GM18909 (cell line): ENCODE measurements around the gene NOVA2.

Experiments used
- ATAC-seq: cut with Tn5 transposase; IDR thresholded peaks from one replicate; pipeline ENCODE4 v1.9.1; 2021; ENCODE audit warnings: mild to moderate bottlenecking; ENCODE audit not compliant: unreplicated experiment, poor library complexity

NOVA2 gene

DNA sequence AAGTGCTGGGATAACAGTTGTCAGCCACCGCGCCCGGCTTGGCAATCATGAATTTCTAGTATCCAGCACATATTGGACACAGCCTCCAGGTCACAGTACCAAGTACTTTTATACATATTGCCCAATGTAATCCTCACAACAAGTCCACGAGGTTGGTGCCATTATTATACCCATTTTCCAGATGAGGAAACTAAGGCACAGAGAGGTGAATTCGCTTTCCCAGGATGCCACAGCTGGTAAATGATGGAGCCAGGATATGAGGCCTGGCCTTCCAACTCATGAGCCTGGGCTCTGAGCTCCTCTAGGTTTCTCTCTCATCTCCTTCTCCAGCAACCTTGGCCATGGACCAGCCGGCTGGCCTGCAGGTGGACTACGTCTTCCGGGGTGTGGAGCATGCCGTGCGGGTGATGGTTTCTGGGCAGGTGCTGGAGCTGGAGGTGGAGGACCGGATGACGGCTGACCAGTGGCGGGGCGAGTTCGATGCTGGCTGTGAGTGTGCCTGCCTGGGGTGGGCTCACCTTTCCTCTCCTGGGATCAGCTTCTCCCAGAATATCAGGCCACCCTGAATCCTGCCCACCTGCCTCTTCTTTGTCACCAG is 29.1 kb upstream of the NOVA2 start:
- ATAC-seq: no peak

DNA sequence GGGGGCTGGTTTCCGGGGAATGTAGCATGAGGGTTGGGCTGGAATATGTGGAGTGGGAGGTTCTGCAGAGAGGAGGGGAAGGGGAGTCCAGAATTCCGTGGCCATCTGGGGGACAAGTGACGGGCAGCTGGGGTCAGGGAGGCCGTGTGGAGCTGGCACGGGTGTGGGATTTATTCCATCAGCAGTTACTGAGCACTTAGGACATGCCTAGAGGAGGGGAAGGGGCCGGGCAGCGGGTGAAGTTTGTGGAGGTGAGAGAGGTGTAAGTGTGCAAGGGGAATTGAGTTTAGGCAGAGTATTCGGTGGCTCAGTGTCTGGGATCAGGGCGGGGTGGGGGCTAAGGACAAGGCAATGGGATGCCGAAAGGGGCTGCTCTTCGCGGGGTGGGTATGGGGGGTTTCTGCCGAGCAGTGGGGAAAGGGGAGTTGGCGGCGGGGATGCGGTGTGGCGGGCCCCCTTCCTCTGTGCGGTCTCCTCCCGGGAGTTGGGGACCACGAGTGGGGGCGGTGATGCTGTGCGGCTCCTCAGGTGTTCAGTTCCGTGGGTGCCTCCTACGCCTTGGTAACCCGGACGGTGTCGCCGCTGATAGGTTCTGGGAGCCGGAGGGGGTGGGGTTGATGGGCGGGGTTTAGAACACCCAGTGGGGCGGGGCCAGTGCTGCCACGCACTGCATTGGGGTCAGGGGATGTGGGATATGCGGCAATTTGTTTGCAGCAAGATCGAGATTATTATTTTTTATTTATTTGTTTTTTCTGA is 27.0 kb upstream of the NOVA2 start:
- peak; percentile 38 for ATAC-seq

GRCh38 chr19:45999653-46000121 is 26.0 kb upstream of the NOVA2 start:
- no peak for ATAC-seq

DNA sequence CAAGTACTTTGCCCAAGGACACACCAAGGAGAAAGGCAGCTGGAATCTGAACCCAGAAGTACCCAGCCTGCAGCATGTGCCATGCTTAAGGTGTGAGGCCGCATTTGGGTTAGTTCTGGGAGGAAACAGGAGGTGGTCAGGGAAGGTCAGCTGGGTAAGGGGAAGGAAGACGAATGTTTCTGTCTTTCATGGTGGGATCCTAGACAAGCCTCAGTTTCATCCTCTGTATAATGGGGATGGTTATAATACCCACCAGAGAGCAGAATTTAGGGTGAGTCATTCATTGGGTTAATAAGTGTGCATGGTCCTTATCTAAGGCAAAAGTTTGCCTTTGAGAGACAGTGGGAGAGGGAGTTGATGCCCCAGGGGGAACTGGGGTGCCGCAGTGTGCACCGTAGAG is 25.2 kb upstream of the NOVA2 start:
- ATAC-seq: no peak

- no peak for ATAC-seq
These were observed 23.3 kb upstream of the NOVA2 start for GRCh38 chr19:45996933-45997332.

- ATAC-seq: no peak
These were observed 22.2 kb upstream of the NOVA2 start for GRCh38 chr19:45995715-45996385.

DNA sequence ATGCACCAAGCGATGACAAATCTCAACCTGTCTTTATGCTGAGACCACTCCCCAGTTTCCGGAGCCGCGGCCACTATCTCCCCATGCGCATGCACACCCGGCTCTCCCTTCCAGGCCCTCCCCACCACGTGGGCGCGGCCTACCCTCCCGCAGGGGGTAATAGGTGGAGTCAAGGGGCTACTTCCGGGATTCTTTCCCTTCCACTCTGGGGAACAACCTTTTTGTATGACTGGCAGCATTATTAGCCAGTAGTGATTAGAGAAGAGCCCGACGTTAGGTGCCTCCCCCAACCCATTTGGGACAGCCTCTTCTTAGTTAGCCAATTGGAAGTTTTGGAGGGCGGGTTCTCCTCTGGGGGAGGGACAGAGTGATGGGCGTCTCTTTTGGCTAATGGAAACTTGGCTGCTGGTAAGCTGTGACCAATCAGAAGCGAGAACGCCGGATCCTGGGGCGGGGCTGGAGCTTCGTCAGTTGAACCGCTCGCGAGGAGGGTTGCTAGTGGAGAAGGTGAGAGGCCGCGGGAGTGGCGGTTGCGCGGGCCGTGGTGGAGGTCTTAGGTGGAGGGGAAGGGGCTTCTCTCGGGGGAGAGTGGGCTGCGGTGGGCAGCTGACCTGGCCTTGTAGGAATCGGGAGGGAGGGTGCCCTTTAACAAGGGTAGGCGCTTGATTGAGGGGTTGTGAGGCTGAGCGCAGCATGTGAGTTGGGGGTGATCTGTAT is 21.5 kb upstream of the NOVA2 start, which contains the start of gene CCDC61:
Gene CCDC61 (plus strand): TSS at position 470 of the 717 bp plus-strand sequence. CDS start 7,552 bp downstream, outside the sequence.
- ATAC-seq: peak; percentile 94

GRCh38 chr19:45994456-45994997 is 20.9 kb upstream of the NOVA2 start:
- peak; percentile 2 for ATAC-seq

GRCh38 chr19:45990113-45990728 is 16.6 kb upstream of the NOVA2 start:
- no peak for ATAC-seq

DNA sequence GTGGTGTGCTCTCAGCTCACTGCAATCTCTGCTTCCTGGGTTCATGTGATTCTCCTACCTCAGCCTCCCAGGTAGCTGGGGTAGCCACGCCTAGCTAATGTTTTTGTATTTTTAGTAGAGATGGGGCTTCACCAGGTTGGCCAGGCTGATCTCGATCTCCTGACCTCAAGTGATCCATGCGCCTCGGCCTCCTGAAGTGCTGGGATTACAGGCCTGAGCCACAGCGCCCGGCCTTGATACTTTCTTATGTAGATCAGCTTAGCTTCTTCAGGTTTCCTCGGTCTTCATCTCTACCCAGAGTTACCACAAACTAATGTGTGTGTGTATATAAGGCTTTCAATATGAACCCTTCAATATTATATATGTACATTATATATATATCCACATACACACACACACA is 11.7 kb upstream of the NOVA2 start:
- ATAC-seq: no peak

- ATAC-seq: no peak
These were observed 7.7 kb upstream of the NOVA2 start for GRCh38 chr19:45981350-45981749.

GRCh38 chr19:45978156-45978555 is 4.5 kb upstream of the NOVA2 start:
- no peak for ATAC-seq

DNA sequence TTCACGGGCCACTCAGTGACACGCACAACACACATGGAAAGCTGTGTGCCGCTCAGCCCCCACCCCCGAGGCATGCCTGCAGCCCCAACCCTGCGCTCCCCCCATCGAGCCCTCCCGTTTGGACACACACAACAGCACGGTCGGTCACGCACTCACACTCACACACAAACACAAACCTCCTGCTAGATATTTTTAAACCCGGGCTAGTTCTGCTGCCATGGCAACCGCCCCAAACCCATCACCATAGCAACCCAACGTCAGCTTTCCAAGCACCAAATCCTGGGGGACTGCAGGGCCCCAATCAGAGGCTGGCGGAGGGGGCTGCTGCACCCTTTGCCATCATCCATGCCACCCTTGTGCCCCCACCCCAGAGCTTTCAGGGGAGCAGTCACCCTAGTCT is 2.5 kb upstream of the NOVA2 start:
- no peak for ATAC-seq

DNA sequence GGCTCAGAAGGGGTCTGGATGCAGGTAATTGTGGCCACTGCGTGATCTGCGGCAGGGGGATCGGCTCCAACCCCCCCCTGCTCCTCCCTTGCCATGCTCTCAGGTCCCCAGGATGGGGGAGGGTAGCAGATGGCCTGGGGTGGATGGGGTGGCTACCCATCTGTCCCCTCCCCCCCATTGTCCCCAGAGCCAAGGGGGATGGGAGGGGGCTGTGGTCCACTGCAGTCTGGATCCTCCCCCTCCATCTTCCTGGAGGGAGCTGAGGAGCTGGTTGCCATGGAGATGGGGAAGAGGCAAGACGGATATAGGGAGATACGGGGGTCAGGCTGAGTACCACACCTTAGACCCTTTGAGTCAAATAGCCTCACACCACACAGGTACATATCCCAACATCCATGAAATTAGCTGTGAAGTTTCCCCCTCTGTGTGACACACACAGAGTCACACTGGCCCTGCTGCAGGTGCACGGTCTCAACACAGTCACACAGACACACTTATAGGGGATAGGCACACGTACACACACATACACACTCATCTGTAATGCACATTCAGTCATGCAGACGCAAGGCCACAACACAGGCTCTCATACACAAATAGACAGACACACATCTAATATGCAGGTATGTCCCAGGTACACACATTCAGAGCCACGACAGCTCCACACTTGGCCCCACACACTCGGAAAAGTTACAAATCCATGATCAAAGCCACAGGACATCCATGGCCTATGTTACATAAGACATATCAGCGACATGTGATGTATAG is 1.8 kb upstream of the NOVA2 start:
- no peak for ATAC-seq

GRCh38 chr19:45972947-45973540 is 621 bp downstream of the NOVA2 start:
- no peak for ATAC-seq

GRCh38 chr19:45972081-45972946 is 1.4 kb downstream of the NOVA2 start:
- ATAC-seq: no peak

- no peak for ATAC-seq
These were observed 2.3 kb downstream of the NOVA2 start for GRCh38 chr19:45971260-45971902.
